CD14-positive monocyte (primary cell): ENCODE measurements around the gene ACVR1. TPM values are rescaled to one million over a fixed set of nuclear protein-coding genes. Genes with fewer than 3 reads are reported as not detected.

Source experiments
- DNase-seq, 3 donors: peaks; one replicate each; pipeline ENCODE4 v3.0.0-alpha.2; 2011 to 2022
- H2AFZ ChIP-seq: 2 replicates; pipeline ENCODE4 v1.6.0; 2012; ENCODE audit warnings: mild to moderate bottlenecking, low read depth, low read length, inconsistent platforms; ENCODE audit not compliant: insufficient read depth, poor library complexity, severe bottlenecking
- H3K27ac ChIP-seq, 2 donors: 1 replicate in 1 of 2; 2 replicates in 1 of 2; pipeline ENCODE4 v1.5.1; 2012 to 2013; ENCODE audit warnings: low read length in 2 of 2, control low read depth in 1 of 2, inconsistent platforms in 1 of 2, low read depth in 1 of 2, mild to moderate bottlenecking in 1 of 2
- H3K27me3 ChIP-seq, 2 donors: one replicate each; pipeline versions ENCODE4 v1.6.0 to v1.6.1; 2011 to 2013; ENCODE audit warnings: low read length in 2 of 2; ENCODE audit not compliant: control insufficient read depth in 2 of 2, insufficient read depth in 2 of 2
- H3K36me3 ChIP-seq, 2 donors: replicated peaks in 1 of 2; 1 replicate in 1 of 2; 2 replicates in 1 of 2; pipeline versions ENCODE4 v1.5.1 to v1.6.1; 2012 to 2013; ENCODE audit warnings: low read length in 2 of 2, control low read depth in 1 of 2, inconsistent platforms in 1 of 2, mild to moderate bottlenecking in 1 of 2; ENCODE audit not compliant: insufficient read depth in 2 of 2, control insufficient read depth in 1 of 2
- H3K4me1 ChIP-seq, 2 donors: 1 replicate in 1 of 2; 2 replicates in 1 of 2; pipeline versions ENCODE4 v1.5.1 to v1.6.1; 2012 to 2013; ENCODE audit warnings: low read length in 2 of 2, control low read depth in 1 of 2, inconsistent platforms in 1 of 2, mild to moderate bottlenecking in 1 of 2, moderate library complexity in 1 of 2; ENCODE audit not compliant: insufficient read depth in 2 of 2, control insufficient read depth in 1 of 2
- H3K4me2 ChIP-seq: replicated peaks from 2 replicates; pipeline ENCODE3; 2012; ENCODE audit warnings: low read length, moderate library complexity, mild to moderate bottlenecking; ENCODE audit not compliant: poor library complexity, severe bottlenecking; ENCODE audit errors: extremely low read depth
- H3K4me3 ChIP-seq, 3 experiments: fragments of 200-600 bp in 1 of 3; sonication (generic) in 1 of 3; replicated peaks in 1 of 3; 1 replicate in 2 of 3; 2 replicates in 1 of 3; pipeline ENCODE4 v1.5.1; 2011 to 2013; ENCODE audit warnings: low read length in 3 of 3, mild to moderate bottlenecking in 3 of 3, control low read depth in 2 of 3, low read depth in 2 of 3, inconsistent platforms in 1 of 3, moderate library complexity in 1 of 3
- H3K79me2 ChIP-seq: 2 replicates; pipeline ENCODE4 v1.6.0; 2012; ENCODE audit warnings: mild to moderate bottlenecking, control low read depth, inconsistent platforms, low read length, moderate library complexity; ENCODE audit not compliant: insufficient read depth
- H3K9ac ChIP-seq: 2 replicates; pipeline ENCODE4 v1.6.0; 2017; ENCODE audit warnings: low read length, mild to moderate bottlenecking; ENCODE audit not compliant: insufficient read depth, poor library complexity, severe bottlenecking
- H3K9me3 ChIP-seq, 2 donors: replicated peaks in 1 of 2; 1 replicate in 1 of 2; 2 replicates in 1 of 2; pipeline versions ENCODE4 v1.5.1 to v1.6.1; 2012 to 2013; ENCODE audit warnings: low read length in 2 of 2, control low read depth in 1 of 2; ENCODE audit not compliant: control insufficient read depth in 1 of 2, insufficient read depth in 1 of 2
- H4K20me1 ChIP-seq: 2 replicates; pipeline ENCODE4 v1.6.0; 2012; ENCODE audit warnings: mild to moderate bottlenecking, low read length, control low read depth, moderate library complexity; ENCODE audit not compliant: insufficient read depth
- H3K27ac Mint-ChIP-seq, 7 donors: one replicate each; pipeline ENCODE4 v1.8.0; 2020; ENCODE audit warnings: mild to moderate bottlenecking in 7 of 7, mixed read lengths in 7 of 7, moderate library complexity in 6 of 7, inconsistent platforms in 2 of 7
- H3K27me3 Mint-ChIP-seq, 3 donors: one replicate each; pipeline ENCODE4 v1.8.0; 2021 to 2022; ENCODE audit warnings: low read depth in 3 of 3, mild to moderate bottlenecking in 3 of 3, mixed read lengths in 3 of 3, moderate library complexity in 3 of 3, inconsistent platforms in 1 of 3
- H3K36me3 Mint-ChIP-seq, 2 donors: one replicate each; pipeline ENCODE4 v1.8.0; 2020; ENCODE audit warnings: mixed read lengths in 2 of 2, inconsistent platforms in 1 of 2, mild to moderate bottlenecking in 1 of 2
- H3K4me1 Mint-ChIP-seq: one replicate; pipeline ENCODE4 v1.8.0; 2020; ENCODE audit warnings: mild to moderate bottlenecking, mixed read lengths
- H3K4me3 Mint-ChIP-seq, 2 donors: one replicate each; pipeline ENCODE4 v1.8.0; 2020; ENCODE audit warnings: mild to moderate bottlenecking in 2 of 2, mixed read lengths in 2 of 2, moderate library complexity in 1 of 2
- H3K9me3 Mint-ChIP-seq, 7 donors: one replicate each; pipeline ENCODE4 v1.8.0; 2020 to 2022; ENCODE audit warnings: mixed read lengths in 7 of 7, mild to moderate bottlenecking in 6 of 7, moderate library complexity in 6 of 7, inconsistent platforms in 2 of 7
- CTCF ChIP-seq: fragments of 200-600 bp; IDR thresholded peaks from one replicate; pipeline ENCODE4 v1.8.0; 2022; ENCODE audit warnings: antibody characterized with exemption, mild to moderate bottlenecking
- WGBS: methylation state at CpG from one replicate; pipeline ENCODE4 v1.1.5; 2013; ENCODE audit warnings: missing lambda C conversion rate; ENCODE audit not compliant: insufficient coverage; 5-methylcytosine and 5-hydroxymethylcytosine counted together
- intact Hi-C, 2 donors: fragments of 100-400 bp; cut with micrococcal nuclease; formaldehyde crosslinking; loops; one replicate each; pipeline versions ENCODE4 v1.15.0 to v1.15.1; 2023
- polyA plus RNA-seq, 3 donors: library from polyadenylated mRNA; depleted of rRNA in 1 of 3; unstranded in 2 of 3; stranded (reverse) in 1 of 3; fragments of 300-500 nt in 2 of 3; fragments of >200 nt in 1 of 3; fragmentation: Illumina TruSeq in 2 of 3; gene quantifications; 1 replicate in 2 of 3; 2 replicates in 1 of 3; pipeline ENCODE4 v1.2.3, GENCODE V29; 2012 to 2021

ACVR1 gene
- polyA plus RNA-seq, 3 donors = 2.8 to 13.4 (median 4.9) TPM

- intact Hi-C loops = no loop called here
- no peaks in the 10 kb centered on the region for H3K27me3 ChIP-seq
- H3K27me3 Mint-ChIP-seq = no peaks in the 10 kb centered on the region
- peaks cover 13 to 18% of the 10 kb centered on the region in 2 donors for H3K9me3 ChIP-seq
- 100% methylated on average over 3 of the region's 3 CpGs for WGBS
- H3K4me1 Mint-ChIP-seq = no peaks in the 10 kb centered on the region
- H3K79me2 ChIP-seq = no peaks in the 10 kb centered on the region
- no peak overlapping the region for H3K4me3 ChIP-seq
- no peak overlapping the region for H2AFZ ChIP-seq
- H3K4me1 ChIP-seq = no peaks in the 10 kb centered on the region
- H3K27ac Mint-ChIP-seq = no peak overlapping the region
- H4K20me1 ChIP-seq = no peaks in the 10 kb centered on the region
- H3K36me3 ChIP-seq = no peaks in the 10 kb centered on the region
- TF ChIP-seq CTCF = no peak
- H3K4me2 ChIP-seq = no peak overlapping the region
- no peak overlapping the region for H3K9ac ChIP-seq
- no peak overlapping the region for H3K4me3 Mint-ChIP-seq
- DNase-seq = no peak
- no peak overlapping the region for H3K27ac ChIP-seq
- H3K36me3 Mint-ChIP-seq = no peaks in the 10 kb centered on the region
- H3K9me3 Mint-ChIP-seq = peaks cover 9 to 17% (median 12%) of the 10 kb centered on the region in 7 donors
Measured at GRCh38 chr2:157699009-157699408, 177.1 kb downstream of the ACVR1 start.

DNA sequence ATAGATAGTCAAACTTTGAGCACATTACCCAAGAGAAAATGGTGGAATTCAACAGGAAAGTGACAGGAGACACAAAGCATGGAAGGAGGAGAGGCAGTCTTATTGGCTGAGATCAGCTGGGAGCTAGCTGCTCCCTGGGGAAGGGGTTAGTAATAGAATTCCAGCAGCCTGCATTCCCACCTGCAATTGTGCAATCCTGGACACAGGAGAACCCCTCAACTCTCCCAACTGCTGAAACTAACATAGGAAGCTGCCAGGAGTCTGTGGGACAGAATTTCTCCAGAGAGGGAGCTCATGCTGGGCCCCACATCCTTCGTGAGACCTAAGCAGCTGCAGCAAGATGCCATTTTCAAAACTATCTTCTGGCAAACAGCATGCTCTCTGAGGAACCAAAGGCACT lies 177.7 kb downstream of the ACVR1 start:
- Mint-ChIP-seq H3K9me3 (peaks cover 9 to 18% (median 12%) of the 10 kb centered on the region in 7 donors), H3K36me3 (no peaks in the 10 kb centered on the region), H3K27ac (no peak overlapping the region), H3K27me3 (no peaks in the 10 kb centered on the region), H3K4me1 (no peaks in the 10 kb centered on the region), H3K4me3 (no peak overlapping the region)
- Histone ChIP-seq H3K9me3 (peaks cover 13 to 17% of the 10 kb centered on the region in 2 donors), H4K20me1 (no peaks in the 10 kb centered on the region), H3K79me2 (no peaks in the 10 kb centered on the region), H3K4me1 (no peaks in the 10 kb centered on the region), H3K4me2 (no peak overlapping the region), H3K9ac (no peak overlapping the region), H3K27ac (no peak overlapping the region), H3K36me3 (no peaks in the 10 kb centered on the region), H3K4me3 (no peak overlapping the region), H3K27me3 (no peaks in the 10 kb centered on the region), H2AFZ (no peak overlapping the region)
- WGBS = 100% methylated on average over 1 of the region's 1 CpG
- no peak for TF ChIP-seq CTCF
- intact Hi-C loops = no loop called here
- DNase-seq = no peak
